HG02943 (cell line): Measurements from ENCODE around the gene ZNF616.
"Not testable (repeated sequence)": the region's sequence is repeated elsewhere in the genome, so short reads cannot be mapped to it uniquely, and the experiment has no call there.

Experiments
- ATAC-seq: cut with Tn5 transposase; IDR thresholded peaks from one replicate; pipeline ENCODE4 v1.9.1; 2021; ENCODE audit warnings: mild to moderate bottlenecking, low read depth, moderate library complexity; ENCODE audit not compliant: unreplicated experiment

ZNF616 gene

DNA sequence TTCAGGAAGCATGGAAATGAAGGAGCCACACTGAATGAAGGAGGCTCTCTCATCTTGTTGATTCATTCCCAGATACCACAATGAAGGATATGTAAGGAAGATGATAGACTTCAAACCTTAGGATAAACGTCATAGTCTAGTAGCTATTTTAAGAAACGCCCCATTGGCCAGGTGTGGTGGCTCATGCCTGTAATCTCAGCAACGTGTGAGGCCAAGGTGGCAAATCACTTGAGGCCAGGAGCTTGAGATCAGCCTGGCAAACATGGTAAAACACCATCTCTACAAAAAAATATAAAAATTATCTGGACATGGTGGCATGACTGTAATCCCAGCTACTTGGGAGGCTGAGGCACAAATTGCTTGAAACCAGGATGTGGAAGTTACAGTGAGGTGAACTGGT, 27.1 kb downstream of the ZNF616 start:
- ATAC-seq = no peak

DNA sequence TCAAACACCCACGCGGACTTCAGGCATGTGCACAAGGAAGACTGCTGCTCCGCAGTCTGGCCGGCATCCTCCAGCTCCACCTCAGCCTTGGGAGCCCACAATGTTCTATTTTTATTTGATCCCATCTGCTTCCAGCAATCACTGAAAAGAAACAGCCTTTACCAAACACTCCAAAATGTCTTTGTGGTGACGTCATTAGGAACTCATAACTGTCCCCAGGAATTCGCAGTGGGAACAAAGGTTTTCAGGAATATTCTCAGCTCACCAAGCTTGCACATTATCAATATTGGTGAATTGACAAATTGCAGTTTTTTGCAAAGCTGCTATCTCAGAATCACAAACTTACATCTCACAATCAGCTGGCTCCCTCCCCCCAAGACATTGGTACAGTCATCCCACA, 29.0 kb downstream of the ZNF616 start:
- no peak for ATAC-seq

DNA sequence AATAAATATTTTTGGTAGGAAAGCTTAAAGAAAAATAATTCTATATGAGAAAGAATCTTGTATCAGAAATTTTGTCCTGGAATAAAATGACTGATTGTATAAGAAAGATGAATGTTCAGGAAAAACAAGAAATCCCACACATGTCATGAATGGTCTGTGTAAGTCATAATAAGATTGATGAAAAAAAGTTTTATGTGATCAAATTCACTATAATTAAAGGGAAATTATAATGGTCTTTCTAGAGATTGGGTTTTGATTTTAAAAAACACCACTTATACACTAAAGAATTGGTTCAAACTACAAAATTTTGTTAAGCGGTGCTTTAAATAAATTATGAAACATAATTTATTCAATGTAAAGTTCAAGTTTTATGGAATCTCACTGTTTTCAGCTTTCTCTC, 37.0 kb downstream of the ZNF616 start:
- no peak for ATAC-seq

DNA sequence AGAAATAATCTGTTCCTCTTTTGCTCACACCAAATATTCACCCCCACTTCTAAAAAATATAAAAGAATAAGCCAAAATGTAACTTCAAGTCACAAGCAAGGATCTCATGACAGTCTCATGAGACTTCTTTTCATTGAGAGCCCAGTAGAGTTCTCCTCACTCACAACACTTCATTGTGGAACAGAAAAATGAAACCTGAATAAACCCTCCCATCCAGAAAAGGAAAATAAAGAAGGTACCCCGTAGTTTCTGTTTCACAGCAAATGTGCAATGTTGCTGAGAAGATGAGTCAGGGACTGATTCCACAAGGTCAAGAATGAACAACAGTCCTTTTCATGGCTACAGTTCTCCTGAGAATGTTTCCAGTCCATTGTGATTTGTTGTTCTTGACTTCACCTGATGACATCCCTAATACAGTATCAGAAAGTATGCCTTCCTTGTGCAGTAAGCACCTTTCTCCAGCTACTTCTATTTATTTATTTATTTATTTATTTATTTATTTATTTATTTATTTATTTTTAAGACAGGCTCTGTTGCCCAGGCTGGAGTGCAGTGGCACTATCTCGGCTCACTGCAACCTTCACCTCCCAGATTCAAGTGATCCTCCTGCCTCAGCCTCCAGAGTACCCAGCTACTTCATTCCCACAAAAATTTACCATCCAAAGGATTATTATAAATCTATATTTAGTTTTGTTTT, 37.7 kb downstream of the ZNF616 start:
- ATAC-seq = no peak

DNA sequence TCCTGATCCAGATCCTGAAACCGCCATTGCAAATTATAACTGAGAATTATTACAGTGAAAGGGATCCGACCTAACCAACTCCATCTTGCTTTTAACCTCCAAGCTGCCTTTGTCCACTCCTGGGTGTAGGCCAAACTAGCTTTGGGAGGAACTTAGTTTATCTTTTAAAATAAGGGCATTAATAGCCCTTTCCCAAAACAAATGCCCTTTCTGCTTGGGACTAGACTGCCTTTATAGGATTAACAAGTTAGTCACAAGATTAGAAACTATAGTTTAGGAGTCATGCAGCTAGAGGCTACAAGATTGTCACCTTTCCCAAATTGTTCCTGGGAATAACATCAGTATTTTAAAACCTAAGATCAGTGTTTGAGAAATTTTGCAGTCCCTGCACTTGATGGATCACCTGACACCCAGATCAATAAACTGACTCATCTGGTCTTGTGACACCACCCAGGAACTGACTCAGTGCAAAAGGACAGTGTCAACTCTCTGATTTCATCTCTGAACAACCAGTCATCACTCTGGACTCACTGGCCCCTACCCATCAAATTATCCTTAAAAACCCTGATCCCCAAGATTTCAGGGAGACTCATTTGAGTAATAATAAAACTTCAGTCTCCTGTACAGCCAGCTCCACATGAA, 40.1 kb downstream of the ZNF616 start:
- ATAC-seq = no peak

DNA sequence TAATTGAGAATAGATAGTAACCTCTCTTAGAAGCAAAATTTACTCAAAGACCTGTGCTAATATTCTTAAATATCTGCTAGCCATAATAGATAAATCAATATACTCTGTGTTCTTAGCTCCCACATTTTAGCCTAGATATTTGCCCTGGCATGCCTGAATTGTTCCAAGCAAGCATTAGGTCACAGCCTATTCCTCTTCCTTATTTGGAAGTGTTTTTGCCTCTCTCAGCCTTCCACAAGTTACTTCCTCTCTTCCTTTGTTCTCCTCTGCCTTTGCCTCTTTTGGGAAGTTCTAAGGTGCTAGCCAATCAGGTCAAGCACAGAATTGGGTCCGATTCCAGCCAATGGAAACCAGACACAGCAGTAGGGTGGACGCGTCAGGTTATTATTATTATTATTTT, 43.3 kb downstream of the ZNF616 start:
- not testable (repeated sequence) for ATAC-seq

DNA sequence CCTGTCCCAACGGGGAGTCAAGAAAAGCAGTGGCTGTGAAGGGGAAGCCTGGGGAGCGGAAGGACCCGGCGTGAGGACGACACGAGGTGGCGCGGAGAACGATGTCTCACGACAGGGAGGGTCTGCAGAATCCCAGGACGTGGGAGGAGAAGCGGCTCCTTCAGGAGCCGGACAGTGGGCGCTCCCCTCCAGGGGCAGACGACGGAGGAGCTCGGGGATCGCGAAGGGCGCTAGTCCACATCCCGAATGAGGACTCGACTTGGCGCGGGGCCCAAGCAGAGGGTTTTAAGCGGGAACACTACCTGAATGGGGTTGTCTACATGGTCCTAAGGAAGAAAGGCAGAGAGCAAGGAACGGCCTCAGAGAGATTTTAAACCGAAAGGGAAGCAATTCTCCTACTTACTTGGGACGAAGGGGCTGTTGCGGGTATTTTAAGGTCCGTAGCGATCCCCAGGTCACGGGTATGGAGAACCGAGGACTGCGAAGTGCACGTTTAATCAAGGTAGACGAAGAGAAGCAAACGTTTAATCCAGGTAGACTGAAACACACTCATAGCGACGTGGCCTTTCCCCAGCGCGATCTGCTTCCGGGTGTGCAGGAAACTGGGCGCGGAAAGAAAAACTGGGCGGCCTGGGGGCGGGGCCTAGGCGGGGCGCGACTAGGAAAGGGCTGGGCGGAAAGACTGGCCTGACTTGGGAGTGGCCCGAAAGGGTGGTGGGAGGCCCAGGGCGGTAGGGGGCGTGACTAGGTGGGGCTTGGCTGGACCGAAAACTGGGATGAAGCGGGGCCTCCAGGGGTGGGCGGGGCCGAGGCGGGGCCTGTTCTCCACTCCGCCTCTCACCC, 44.3 kb downstream of the ZNF616 start, which contains the start of gene ZNF841:
Gene ZNF841 (minus strand): TSS at position 594 of the 843 bp plus-strand sequence. CDS start 10,964 bp downstream, outside the sequence.
- ATAC-seq = peak; percentile 80

DNA sequence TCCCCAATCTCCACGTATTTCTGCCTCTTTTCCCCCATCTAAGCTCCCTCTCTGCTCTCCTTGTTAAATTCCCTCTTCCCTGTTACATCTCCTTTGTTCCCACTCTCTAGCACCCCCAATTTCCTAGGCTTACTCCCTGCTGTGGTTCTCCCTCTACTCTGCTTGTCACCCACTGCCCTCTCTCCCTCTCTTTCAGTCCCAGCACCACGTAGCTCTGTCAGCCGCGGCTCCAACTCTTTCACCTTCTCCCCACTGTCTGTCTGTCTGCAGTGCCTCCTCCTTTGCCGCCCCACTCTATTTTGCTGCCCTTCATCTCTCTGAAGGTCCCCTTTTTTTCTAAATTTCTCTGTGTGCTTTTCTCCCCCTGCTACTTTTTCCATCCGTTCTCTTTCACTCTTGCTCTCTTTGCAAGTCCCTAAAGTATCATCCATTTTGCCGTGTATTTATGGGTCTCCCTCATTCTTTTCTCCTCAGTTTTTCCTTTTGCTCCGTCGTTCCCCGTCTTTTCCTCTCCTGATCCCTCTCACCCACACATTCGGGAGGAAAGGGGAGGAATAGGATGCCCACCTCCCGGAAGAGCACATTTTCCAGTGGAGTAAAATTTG, 45.1 kb downstream of the ZNF616 start:
- no peak for ATAC-seq

DNA sequence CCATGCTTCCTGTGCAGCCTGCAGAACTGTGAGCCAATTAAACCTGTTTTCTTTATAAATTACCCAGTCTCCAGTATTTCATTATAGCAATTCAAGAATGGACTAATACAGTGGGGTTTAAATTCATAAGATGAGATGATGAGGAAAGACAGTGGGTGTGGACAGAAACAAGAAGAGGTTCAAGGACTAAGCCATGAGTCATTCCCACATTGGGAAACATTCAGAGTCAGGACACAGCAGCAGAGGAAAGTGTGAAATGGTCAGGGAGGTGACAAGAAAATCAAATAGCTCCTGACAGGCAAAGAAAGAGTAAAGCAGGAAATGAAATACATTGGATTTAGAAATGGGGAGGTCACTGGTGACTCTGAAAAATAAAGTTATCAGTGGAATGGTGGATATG, 53.3 kb downstream of the ZNF616 start:
- no peak for ATAC-seq

DNA sequence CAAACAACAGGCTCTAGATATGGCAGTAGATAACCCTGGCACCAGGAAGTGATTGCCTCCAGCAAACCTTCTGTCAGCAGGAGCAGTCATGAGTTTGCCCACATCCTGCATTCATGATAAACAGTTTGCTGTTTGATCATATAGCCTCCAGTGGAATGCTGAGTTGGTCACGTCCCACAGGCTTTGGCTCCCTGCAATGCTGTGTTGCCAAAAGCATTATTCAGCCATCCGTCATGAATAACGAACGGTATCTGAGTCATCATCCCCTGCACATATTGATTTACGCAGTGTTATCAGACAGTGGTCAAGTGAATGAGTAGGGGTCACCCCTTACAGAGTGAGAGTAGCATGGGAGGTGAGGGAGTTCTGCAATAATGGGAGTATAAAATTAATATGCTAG, 69.2 kb downstream of the ZNF616 start:
- no peak for ATAC-seq

DNA sequence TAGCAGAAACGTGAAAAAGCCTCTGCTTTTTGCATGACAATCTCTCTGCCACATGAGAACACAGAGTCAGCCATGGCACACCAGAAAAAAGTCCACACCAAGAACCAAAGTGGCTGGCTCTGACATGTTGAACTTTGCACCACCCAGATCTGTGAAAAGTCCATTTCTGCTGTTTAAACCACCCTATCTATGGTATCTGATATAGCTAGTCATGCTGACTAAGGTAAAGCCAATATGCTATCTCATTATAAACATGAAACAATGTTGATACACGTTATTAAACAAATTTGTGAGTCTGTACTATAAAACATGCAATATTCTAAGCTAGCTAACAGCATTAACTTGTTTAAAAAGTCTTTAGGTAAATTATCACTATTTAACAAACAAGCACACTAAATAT, 70.1 kb downstream of the ZNF616 start:
- no peak for ATAC-seq

DNA sequence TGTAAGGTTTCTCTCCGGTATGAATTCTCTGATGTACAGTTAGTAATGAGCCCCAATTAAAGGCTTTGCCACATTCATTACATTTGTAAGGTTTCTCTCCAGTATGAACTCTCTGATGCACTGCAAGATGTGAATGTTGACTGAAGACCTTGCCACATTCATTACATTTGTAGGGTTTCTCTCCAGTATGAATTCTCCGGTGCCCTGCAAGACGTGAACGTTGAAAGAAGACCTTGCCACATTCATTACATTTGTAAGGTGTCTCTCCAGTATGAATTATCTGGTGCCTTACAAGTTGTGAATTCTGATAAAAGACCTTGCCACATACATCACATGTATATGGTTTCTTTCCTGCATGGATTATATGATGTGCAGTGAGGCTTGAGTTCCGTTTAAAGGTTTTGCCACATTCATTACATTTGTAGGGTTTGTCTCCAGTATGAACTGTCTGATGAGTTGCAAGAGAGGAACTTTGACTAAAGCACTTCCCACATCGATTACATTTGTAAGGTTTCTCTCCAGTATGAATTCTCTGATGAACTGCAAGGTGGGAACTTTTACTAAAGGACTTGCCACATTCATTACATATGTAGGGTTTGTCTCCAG, 73.4 kb downstream of the ZNF616 start:
- ATAC-seq = no peak

DNA sequence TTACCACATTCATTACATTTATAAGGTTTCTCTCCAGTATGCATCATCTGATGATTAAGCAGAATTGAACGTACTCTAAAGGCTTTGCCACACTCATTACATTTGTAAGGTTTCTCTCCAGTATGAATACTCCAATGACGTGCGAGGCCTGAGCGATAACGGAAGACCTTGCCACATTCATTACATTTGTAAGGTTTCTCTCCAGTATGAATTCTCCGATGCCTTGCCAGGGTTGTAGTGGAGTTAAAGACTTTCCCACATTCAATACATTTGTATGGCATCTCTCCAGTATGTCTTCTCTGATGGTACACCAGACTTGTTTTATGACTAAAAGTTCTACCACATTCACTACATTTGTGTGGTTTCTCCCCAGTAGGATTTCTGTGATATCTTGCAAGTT, 74.3 kb downstream of the ZNF616 start:
- no peak for ATAC-seq
